HepG2 (cell line): ENCODE measurements around the gene C10orf143. TPM values are rescaled to one million over a fixed set of nuclear protein-coding genes. Genes with fewer than 3 reads are reported as not detected.

Experiments used
- ARID3A ChIP-seq: IDR thresholded peaks from 2 replicates; pipeline ENCODE4 v1.6.1; 2012; ENCODE audit warnings: low read depth, low read length, improper control_type of control experiment
- ATF1 ChIP-seq: IDR thresholded peaks from 2 replicates; pipeline ENCODE4 v1.6.1; 2016; ENCODE audit warnings: mild to moderate bottlenecking, control low read depth
- CCAR2 ChIP-seq: fragments of 200-400 bp; formaldehyde crosslinking; optimal IDR thresholded peaks from 2 replicates; pipeline ENCODE3; 2018; ENCODE audit warnings: low read depth, mild to moderate bottlenecking, low read length, moderate library complexity
- CEBPG ChIP-seq: IDR thresholded peaks from 2 replicates; pipeline ENCODE4 v1.6.1; 2016
- GFI1 ChIP-seq: sonication (generic); formaldehyde crosslinking; IDR thresholded peaks from 2 replicates; pipeline ENCODE4 v1.5.0; 2020; ENCODE audit warnings: missing genetic modification reagents, mild to moderate bottlenecking, borderline replicate concordance
- KIAA2018 ChIP-seq: sonication (generic); formaldehyde crosslinking; IDR thresholded peaks from 2 replicates; pipeline ENCODE4 v1.5.0; 2020; ENCODE audit warnings: mild to moderate bottlenecking, missing genetic modification reagents, borderline replicate concordance
- MAF1 ChIP-seq: sonication (generic); formaldehyde crosslinking; IDR thresholded peaks from 2 replicates; pipeline ENCODE4 v1.5.0; 2020; ENCODE audit warnings: missing genetic modification reagents, borderline replicate concordance
- PITX1 ChIP-seq: sonication (generic); formaldehyde crosslinking; IDR thresholded peaks from 2 replicates; pipeline ENCODE4 v1.5.1; 2020; ENCODE audit warnings: mild to moderate bottlenecking, missing genetic modification reagents
- PRDM4 ChIP-seq: sonication (generic); formaldehyde crosslinking; IDR thresholded peaks from 2 replicates; pipeline ENCODE4 v1.9.0; 2021; ENCODE audit warnings: missing genetic modification reagents, borderline replicate concordance
- SOX6 ChIP-seq, 2 experiments: fragments of 450-650 bp in 1 of 2; sonication (generic) in 1 of 2; formaldehyde crosslinking in 1 of 2; IDR thresholded peaks; 2 replicates each; pipeline versions ENCODE4 v1.4.0 to v1.6.1; 2017 to 2020; ENCODE audit warnings: antibody characterized with exemption in 1 of 2, mild to moderate bottlenecking in 1 of 2, missing genetic modification reagents in 1 of 2
- SRY ChIP-seq: sonication (generic); formaldehyde crosslinking; IDR thresholded peaks from 2 replicates; pipeline ENCODE4 v1.8.0; 2022; ENCODE audit warnings: mild to moderate bottlenecking, missing genetic modification reagents
- ZNF337 ChIP-seq: sonication (generic); formaldehyde crosslinking; IDR thresholded peaks from 2 replicates; pipeline ENCODE4 v1.5.1; 2020; ENCODE audit warnings: missing genetic modification reagents, low read depth, mild to moderate bottlenecking, borderline replicate concordance
- ZNF512 ChIP-seq: sonication (generic); formaldehyde crosslinking; IDR thresholded peaks from 2 replicates; pipeline ENCODE4 v1.4.0; 2020; ENCODE audit warnings: mild to moderate bottlenecking, missing genetic modification reagents
- ZNF781 ChIP-seq: sonication (generic); formaldehyde crosslinking; IDR thresholded peaks from 2 replicates; pipeline ENCODE4 v1.5.1; 2020; ENCODE audit warnings: borderline replicate concordance, mild to moderate bottlenecking, missing genetic modification reagents; ENCODE audit errors: not compliant biosample characterization
- polyA plus RNA-seq, 8 experiments: library from polyadenylated mRNA; depleted of rRNA in 3 of 8; stranded (reverse) in 7 of 8; unstranded in 1 of 8; fragments of >200 nt; fragmentation: Illumina TruSeq in 4 of 8; extraction: Trizol in 4 of 8; gene quantifications; 2 replicates each; pipeline versions ENCODE4 v1.2.1 to v1.2.3, GENCODE V29; 2011 to 2016; ENCODE audit warnings: low read depth in 4 of 8, missing spikeins in 1 of 8, mixed read lengths in 1 of 8; ENCODE audit not compliant: insufficient read depth in 1 of 8
- total RNA-seq, 5 experiments: library from RNA; depleted of rRNA; stranded (reverse); fragments of >200 nt; fragmentation: Illumina TruSeq; extraction: Trizol; gene quantifications; 2 replicates each; pipeline ENCODE4 v1.2.3, GENCODE V29; 2016; ENCODE audit warnings: low read depth in 1 of 5

Gene C10orf143
- total and polyA plus RNA-seq, 2 of the 13 experiments (the other 11 are each of a cell fraction or from before 2014, with no cell fraction given): 0.21 to 0.91 TPM

GRCh38 chr10:130111113-130111851, 652 bp upstream of the C10orf143 start (continued):
- no peak for TF ChIP-seq ARID3A
- no peak for TF ChIP-seq MAF1
- TF ChIP-seq SOX6 (IDR thresholded peaks at IDR 0.05): no peak
- TF ChIP-seq SOX6 (CRISPR knock-in tag; IDR thresholded peaks at IDR 0.05): peak; percentile 39; the same call in 1 of the 2 replicates
- TF ChIP-seq SRY: no peak
- no peak for TF ChIP-seq ZNF512 (CRISPR knock-in tag)
- no peak for TF ChIP-seq ZNF337 (CRISPR knock-in tag)
- no peak for TF ChIP-seq GFI1 (CRISPR knock-in tag)
- no peak for TF ChIP-seq PITX1 (CRISPR knock-in tag)
- TF ChIP-seq ATF1 (CRISPR knock-in tag): no peak
- TF ChIP-seq KIAA2018 (CRISPR knock-in tag): no peak
- TF ChIP-seq CEBPG (CRISPR knock-in tag): no peak
- TF ChIP-seq PRDM4 (CRISPR knock-in tag): no peak
- no peak for TF ChIP-seq CCAR2
- no peak for TF ChIP-seq ZNF781
